Activated CD4-positive, CD25-positive, alpha-beta regulatory T cell treated with anti-CD3 and anti-CD28 coated beads, Interleukin-2, amount 50 U/mL, for 16 hours (primary cell): ENCODE results near the gene PML.
A peak's percentile ranks its signal among the peaks of the same experiment; 100 is the strongest.

Experiments
- DNase-seq: peaks from one replicate; pipeline ENCODE4 v3.0.0-alpha.2; 2020; ENCODE audit warnings: low read depth, low spot score

Gene PML

DNA sequence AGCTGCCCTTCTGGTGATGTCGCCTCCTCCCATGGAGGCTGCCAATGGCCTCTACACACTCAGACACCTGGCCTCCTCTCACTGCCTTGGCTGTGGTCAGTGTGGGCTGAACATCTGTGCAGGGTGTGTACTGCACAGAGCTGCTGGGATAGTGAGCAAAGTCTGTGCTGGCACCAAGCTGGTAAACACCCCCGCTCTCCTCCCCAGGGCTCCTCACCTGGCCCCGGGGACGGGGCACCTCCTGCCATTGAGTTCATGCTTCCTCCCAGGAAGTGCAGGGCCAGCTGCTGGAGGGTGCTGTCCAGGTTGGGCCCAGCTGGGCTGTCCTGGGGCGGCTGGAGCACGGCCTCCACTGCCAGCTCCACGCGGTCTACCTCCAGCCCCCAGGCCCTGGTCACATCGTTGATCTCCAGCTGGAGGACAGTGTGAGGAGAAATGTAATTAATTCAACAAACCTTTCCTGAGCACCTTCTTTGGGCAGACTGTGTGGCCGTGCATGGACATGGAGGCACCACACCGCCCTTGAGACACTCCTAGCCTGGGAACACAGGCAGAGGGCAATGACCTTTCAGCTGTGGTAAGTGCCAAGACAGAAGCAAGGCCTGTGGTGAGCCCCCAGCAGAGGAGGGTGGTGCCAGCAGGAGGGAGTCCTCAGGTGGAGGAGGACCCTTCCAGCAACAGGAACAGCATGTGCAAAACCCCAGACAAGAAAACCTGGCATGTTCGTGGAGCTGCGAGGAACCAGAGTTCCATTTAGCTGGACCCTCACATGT, 9.2 kb upstream of the PML start:
- no peak for DNase-seq

DNA sequence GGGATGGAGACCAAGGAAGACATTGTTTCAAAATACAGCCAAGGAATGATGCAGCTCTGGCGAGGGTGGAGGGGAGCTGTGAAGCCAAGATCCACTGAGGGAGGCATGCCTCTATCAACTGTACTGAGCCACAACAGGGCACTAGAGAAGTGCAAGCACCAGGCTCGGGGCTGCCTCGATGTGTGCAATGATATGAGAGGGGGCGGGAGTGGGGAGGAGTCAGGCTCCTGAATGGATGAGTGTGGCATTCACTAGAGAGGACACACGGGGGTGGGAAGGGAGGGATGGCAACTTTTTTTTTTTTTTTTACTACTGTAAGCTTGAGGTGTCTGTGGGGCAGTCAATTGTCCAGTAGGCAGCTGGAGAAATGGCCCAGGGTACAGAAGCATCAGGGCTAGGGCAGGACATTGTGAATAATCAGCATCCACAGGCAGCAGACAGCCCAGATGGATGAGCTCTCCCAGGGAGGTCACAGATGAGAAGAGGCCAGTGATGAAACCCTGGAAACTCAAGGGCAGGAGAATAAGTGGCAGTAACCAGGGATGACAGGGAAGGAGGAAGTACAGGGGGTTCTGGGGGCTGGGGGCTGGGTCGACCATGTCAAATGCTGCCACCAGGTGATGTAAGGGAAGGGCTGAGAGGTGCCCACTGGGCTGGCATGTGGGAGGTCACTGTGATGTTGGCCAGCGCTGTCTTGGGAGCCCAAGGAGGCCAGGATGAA, 8.3 kb upstream of the PML start:
- no peak for DNase-seq

DNA sequence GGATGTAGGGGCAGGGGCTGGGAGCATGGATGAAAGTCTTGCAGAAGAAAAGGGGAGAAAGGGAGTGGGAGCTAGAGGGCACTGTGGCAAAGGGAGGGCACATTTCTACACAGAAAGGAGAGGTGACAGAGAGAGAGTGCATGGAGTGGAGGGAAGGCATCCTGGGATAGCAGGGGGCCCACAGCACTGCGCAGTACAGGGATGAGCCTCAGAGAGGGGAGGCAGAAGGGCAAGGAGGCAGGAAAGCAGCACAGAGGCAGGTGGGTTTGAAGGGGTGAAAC, 7.8 kb upstream of the PML start:
- DNase-seq, result no peak

DNA sequence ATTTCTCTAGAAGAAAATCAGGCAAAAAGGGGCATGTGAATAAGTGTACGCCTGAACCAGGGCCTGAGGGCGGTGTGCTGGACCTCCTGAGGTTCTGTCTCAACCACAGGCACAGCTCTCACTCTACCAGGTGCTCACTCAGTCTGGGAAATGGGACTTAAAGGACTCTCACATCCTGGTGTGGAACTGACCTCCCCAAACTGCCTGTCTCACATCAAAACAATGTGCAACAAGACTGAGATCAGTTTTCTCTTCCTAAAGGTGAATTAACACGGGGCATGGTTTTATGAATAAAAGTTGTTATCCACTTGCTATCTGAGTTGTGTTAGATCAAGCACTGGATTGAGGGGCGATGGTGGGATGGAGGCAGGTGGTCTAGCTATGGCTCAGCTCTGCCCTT, 7.3 kb upstream of the PML start:
- DNase-seq, result no peak

DNA sequence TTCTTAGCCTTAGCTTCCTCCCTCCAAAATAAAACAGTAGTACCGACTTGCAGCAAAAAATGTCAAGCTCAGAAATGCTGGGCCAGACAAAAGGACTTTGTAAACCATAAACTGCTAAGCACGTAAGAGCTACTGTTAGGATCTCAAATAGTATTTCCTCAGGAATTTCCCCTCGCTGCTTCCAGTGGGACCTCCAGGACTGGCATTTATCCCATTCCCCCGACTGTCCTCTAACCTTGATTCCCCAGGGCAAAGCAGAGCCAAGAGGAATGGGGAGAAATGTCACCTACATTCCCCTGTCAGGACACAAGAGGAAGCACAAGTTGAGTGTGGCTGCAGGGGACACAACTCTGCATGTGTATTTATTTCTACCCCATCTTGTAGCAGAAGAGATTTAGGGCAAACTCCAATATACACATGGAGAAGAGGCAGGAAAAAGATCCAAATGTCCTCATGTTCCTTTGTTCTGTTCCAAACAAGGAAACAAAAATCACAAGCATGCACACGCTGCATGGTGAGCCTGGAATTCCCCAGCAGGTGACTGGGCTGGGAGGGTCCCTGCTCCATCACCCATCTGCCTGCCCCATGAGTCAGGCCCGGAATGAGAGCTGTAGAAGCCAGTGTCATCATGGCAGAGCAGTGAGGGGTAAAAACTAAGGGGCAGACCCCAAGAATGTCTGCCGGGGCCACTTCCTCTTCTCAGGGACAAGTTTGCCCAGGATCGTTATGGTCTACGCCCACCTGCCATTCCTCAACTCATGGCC, 6.7 kb upstream of the PML start:
- DNase-seq, result no peak

DNA sequence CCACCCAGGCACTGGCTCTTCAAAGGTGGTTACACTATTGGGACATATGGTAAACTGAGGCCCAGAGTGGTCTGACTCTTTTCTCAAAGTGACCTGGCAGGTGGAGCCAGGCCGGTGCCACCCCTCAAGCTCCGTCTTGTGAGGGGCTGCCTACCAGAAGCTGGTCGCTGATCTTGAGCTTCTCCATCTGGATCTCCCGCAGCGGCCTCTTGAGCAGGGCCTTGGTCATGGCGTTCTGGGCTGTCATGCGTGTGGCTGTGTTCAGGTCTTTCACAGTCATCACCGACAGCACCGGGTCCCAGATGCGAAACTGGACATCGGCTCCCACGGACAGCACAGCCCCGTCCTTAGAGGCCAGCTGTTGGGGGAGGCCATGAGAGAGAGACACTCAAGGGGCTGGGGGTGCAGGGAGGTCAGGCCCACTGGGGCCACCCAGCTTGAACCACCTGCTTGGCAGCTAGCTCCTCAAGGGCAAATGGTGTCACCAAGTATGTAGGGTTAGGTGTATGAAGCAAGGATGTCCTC, 6.0 kb upstream of the PML start:
- no peak for DNase-seq

DNA sequence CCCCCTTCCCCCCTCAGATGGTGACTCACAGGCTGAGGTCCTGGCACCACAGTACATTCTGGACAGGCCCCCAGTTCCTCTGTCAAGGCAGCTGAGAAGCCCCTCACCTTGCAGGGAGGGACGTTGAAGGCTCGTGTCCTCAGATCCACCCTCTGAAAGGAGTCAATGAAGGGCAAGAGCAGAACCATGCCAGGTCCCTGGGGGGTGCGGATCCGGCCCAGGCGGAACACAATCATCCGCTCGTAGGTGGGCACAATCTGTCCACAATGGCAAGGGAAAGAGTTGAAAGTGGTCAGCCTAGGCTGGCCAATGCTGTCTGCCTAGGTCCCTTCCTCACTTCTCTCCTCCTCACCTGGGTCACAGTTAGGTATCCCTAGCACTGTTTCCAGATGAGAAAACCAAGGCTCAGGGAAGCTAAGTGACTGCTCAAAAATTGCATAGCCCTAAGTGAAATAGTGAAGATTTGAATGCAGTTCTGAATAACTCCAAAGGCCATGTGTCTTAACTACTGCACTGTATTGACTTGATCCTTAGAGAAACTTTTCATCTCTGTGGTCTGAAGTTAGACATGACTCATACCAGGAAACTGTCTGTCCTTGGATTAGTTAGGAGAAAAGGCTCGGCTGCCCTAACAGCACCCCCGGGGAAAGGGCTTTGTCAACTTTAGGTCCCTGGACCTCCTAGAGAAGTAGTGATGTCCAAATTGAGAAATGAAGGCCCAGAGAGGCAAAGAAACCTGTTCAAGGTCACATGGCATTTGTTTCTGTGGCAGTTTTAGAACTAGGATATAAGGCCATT, 5.3 kb upstream of the PML start:
- DNase-seq, result no peak

DNA sequence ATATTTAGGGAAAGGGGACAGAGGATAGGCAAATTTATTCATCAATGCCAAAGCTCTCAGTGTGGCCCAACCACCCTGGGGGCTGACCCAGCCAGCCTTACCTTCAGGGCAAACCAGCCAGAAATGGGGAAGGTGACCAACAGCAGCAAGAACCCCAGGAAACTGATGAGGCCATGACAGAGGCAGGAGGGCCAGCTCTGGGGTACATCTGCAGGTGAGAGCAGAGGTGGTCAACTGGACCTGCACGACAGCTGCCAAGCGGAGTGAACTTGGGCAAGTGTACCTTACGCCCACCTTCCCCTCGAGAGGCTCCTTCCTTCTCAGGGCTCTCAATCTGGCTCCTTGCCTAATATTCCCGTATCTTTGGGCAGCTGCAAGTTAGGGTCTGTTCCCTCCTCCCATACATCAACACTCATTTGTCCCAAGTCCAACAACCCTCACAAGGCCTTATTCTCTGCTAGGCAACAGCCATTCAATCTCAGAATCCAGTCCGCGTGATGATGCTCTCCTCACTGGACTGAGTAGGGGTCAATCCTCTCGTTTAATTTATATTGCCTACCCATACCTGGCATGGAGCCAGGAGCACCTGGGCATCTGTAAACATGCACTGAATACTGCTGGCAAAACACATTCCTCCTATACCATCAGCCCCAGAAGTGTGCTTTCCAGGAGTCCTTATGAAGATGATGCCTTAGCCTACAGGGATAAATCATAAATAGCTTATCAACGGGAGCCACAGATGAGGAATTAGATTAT, 4.1 kb upstream of the PML start:
- no peak for DNase-seq

DNA sequence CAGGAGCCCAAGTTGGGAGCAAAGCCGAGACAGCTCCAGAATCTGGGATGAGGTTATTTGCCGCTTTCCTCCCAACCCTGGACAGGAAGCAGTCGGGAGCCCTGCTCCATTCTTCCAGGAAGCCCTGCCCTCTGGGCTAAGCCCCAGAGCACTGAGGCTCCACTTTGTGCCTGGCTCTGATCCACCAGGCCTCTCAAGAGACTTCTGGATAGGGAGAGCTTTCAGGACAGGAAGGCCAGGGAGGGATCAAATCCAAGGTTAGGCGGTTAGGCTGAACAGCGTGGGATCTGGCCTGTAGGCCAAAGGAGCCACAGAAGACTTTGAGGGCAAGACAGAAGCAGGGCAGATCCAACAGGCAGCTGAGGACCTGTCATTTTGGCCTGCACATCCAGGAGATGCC, 3.3 kb upstream of the PML start:
- no peak for DNase-seq

DNA sequence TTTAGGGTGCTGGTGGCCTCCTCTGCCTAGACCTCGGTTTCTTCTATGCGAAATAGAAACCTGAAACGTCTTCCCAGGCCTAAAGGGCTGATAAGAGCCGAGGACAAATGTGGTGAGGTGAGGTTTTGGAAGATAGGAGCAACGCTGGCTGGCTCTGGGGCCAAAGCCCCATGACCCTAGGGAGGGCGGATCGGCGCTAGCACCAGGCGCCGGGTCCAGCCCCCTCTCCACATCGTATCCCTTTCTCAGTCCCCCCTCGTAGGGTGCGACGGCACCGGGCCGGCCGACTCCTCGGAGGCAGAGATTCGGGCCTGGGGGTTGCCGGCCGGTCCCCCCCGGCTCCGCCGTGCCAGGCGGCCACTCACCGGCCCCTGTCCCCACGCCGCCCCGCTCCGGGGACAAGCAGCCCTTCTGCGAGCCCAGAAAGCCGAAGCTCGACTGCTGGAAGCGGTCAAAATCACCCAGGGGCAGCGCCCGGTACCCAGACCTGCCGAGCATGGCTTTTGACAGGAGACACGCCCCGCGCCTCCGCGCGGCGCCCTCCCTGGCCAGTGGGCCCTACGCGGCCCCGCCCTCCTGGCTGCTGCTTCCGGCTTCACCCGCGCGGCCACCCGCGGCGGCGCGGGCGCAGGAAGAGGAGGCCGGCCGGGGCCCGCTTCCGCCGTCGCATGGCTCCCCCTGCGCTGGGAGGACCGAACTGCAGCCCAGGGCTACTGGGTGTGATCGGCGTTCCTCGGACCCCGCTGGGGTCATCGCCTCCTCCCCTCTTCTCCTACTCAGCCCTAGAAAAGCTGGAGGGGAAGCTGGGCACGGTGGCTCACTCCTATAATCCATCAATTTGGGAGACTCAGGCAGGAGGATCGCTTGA, 2.6 kb upstream of the PML start, which contains the start of gene STOML1:
TSS of gene STOML1 (minus strand) at position 570 of the 868 bp plus-strand sequence. CDS start at position 498, 72 bp downstream.
- peak; percentile 88 for DNase-seq

DNA sequence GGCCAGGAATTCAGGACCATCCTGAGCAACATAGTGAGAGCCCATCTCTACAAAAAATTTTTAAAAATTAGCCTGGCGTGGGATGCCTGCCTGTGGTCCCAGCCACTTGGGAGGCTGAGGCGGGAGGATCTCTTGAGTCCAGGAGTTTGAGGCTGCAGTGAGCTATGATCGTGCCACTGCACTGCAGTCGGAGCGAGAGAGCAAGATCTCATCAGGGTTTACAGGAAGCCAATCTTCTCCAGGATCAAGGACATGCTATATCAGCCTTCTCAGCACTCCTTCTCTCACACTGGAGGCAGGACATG, 2.0 kb upstream of the PML start:
- no peak for DNase-seq

DNA sequence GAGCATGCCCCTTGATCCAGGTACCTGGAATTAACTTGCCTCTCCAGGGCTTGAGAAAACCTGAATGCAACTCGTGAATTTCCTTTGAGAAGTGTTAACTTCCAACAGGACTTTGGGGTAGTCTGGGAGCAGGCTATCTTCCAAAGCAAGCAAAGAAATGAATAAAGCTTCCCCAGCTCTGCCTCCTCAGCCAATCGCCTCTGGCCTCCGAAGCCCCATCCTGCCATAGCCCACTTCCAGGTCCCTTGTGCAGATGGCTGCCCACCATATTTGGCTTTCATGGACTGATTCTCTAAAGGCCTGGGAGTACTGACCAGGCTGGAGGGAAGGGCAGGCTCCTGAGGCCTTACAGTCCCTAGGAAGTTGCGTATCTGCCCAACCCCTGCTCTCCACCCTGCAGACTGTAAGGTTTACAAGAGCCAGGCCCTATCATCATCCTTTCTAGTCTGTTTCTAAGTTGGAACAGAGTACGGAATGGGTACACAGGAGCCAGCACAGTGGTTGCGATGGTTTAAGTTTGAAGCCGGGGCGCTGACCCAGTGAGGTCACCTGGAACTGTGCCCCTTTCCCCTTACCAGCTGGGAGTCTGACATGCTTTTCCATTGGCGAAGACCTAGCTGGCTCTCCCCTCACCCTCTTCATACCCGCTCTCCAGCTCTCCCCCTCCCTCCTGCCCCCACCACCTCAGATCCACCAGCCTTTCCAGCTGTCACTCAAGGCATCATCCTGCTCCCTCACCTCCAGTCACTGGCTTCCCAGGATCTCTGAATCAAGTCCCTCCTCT, 1.1 kb upstream of the PML start:
- DNase-seq, result no peak

DNA sequence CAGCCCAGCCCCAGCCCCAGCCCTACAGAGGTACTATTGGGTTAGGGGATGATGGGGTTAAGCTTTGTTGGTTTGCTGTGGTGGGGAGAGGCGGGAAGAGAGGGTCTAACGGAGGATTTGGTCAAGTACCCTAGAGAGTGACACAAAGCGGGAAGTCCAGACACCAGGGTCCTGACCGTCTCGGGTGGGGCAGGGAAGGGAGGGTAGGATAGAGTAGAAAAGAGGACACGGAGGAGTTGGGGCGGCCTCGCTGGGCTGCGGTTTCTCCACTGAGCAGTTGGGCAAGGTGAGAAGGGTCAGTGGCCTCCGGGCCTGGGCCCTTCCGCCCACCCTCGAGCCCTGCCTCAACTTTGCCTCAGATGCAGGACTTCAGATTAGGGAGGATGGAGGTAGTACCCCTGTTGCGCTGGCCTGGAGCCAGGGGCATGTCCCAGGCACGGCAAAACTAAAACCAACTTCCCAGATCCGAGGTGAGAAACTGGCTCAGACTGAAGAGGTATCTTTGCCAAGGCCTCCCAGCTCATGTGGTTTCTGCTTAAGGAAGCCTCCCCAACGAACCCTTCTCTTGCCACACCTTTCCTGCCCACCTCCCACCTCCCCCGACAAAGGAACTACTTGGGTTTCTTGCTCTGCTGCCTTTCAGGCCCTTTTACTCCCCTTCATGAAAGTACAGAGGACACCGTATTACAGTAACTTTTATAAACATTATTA, 551 bp downstream of the PML start:
- DNase-seq, result no peak

DNA sequence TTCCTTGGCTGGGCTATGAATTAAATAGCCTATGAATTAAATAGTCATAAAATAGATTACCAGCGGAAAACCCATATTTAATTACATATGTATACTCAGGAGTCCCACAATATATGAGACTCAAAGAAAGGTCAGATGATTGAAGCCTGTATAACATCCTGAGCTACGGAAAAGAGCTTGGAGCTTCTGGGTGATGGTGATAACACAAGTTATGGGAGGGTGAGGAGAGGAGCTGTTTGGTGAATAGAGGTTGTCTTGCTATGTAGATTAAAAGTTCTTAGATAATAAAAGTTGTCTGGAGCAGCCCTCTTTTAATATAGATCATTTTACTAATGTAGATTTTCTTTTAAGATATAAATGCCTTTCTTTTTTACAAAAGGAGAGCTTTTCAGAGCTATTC, 1.8 kb downstream of the PML start:
- no peak for DNase-seq

DNA sequence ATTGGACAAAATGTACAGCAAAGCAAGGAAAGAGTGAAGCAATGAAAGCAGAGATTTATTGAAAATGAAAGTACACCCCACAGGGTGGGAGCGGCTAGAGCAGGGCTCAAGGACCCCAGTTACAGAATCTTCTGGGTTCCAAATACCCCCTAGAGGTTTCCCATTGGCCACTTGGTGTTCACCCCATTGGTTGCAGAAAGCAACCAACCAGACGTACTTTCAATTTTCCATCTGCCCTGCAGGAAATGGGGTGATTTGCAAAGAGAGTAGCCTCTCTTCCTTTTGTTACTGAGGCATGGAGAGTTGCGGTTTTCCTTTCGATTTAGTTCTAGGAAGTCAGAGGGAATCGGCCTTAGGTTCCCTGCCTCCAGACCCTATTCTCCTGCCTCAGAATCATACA, 2.4 kb downstream of the PML start:
- no peak for DNase-seq

DNA sequence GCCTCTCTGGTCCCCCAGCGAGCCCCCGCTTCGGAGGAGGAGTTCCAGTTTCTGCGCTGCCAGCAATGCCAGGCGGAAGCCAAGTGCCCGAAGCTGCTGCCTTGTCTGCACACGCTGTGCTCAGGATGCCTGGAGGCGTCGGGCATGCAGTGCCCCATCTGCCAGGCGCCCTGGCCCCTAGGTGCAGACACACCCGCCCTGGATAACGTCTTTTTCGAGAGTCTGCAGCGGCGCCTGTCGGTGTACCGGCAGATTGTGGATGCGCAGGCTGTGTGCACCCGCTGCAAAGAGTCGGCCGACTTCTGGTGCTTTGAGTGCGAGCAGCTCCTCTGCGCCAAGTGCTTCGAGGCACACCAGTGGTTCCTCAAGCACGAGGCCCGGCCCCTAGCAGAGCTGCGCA, 3.5 kb downstream of the PML start:
- no peak for DNase-seq

DNA sequence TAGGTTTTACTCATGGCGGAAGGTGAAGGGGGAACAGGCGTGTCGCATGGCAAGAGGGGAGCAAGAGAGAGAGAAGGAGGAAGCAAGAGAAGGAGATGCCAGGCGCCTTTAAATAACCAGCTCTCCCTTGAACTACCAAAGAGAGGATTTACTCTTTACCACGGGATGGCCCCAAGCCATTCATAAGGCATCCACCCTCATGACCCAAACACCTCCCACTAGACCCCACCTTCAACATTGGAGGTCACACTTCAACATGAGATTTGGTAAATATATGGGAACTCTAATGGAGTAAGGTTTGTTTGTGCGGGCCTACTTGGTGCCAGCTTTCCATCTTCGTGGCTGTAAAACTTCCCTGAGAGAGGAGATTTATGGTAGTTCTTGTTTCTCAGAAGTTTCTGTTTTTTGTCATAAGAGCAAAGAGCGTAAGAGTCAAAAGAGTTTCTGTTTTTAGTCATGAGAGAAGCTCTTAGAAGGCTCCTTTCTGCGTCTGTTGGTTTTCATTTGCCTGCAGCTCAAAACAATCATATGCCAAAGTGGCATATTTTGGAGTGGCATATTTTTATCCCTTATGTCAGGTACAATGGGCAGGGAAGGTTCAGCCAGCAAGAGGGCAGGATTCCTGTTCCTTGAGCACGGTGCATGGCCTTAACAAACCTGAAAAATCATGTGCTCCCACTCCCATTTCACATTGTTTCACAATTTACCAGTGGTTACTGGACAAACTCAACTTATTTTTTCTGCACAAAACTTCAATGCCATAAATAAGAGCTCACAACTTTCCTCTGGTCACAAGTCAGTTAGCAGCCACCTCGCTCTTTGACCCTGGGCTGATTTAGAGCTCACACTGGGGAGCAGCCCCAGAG, 12.5 kb downstream of the PML start:
- DNase-seq, result no peak
